ENCODE results near the gene ARHGAP29. TPM values are rescaled to one million over a fixed set of nuclear protein-coding genes. Genes with fewer than 3 reads are reported as not detected.

The ARHGAP29 gene
- total and polyA plus RNA-seq, 5 experiments from 2014 or later: not detected

DNA sequence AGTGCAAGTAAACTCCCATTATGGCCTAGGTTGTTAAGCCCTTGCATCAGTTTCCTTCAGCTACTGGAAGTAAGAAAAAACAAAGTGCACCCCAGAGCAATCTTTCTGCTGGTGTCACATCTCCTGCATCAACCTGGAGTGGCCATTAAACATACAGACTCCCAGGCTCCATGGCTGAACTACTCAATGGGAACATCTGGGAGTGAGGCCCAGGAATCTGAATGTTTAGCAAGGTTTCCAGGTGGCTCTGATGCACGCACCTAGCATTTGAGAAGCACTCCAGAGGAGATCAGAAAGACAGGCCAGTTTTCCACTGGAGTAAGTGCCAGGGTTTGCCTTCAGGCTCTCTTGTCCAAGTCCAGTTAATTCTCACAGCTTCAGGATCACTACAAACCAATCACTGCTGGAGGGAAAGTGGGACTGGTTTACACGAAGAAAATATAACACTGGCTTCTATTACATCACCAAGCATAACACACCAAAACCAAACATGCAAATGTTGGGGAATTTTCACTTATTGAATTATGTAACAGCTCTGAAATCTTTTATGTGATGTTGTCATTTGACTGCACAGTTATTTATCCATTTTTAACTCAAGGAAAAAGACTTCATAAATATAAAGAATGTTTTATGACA, 94.1 kb downstream of the ARHGAP29 start:
- H3K9me3 Mint-ChIP-seq: peaks cover 0 to 3% (median 0%) of the 10 kb centered on the region in 9 donors
- ATAC-seq (no peak), DNase-seq (no peak)
- no peaks in the 10 kb centered on the region for H3K27me3 Mint-ChIP-seq
- H3K4me3 Mint-ChIP-seq: no peak overlapping the region
- no peaks in the 10 kb centered on the region for H3K4me1 Mint-ChIP-seq
- H3K27ac Mint-ChIP-seq: no peak overlapping the region
- POLR2A ChIA-PET: no interaction called here
- H3K36me3 Mint-ChIP-seq: no peaks in the 10 kb centered on the region

DNA sequence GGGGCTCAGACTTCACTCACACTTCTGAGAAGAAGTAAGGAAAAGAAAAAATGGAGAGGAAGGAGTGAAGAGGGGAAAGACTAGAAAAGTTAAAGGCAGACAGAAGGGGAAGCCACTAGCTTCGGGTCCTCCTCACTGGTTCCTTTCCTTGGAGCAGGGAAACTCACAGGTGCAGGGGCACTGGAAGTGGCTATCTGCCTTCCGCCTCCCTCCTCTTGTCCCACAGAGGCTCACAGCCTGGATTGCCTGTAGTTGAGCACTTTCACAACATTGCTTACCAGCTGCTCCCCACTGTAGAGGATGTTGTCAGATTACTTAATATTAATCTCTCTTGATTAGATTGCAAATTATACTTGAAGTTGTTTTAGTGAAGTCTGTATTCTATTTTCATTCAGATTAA, 94.8 kb downstream of the ARHGAP29 start:
- H3K4me3 Mint-ChIP-seq: no peak overlapping the region
- no peaks in the 10 kb centered on the region for H3K36me3 Mint-ChIP-seq
- peaks cover 0 to 4% (median 0%) of the 10 kb centered on the region in 9 donors for H3K9me3 Mint-ChIP-seq
- POLR2A ChIA-PET: no interaction called here
- ATAC-seq: no peak
- no peaks in the 10 kb centered on the region for H3K27me3 Mint-ChIP-seq
- no peak for DNase-seq
- H3K4me1 Mint-ChIP-seq: no peaks in the 10 kb centered on the region
- no peak overlapping the region for H3K27ac Mint-ChIP-seq

DNA sequence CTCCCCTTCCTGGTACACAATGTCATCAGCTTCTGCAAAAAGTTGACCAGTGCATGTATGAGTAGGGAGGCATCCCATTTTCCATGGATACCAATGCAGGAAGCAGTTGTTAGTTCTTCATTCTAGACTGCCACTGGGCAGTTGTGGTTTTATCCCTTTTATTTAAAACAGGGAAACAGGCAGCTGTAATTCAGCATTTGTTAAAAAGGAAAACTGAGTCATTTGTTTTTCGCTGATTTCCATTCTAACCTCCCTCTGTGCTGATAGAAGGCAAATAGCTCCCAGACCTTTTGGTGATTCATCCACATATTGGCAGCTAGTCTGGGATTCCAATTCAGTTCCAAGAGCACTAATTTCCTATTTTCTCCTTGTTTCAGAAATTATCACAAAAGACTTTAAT, 95.4 kb downstream of the ARHGAP29 start:
- POLR2A ChIA-PET: no interaction called here
- H3K4me1 Mint-ChIP-seq: no peaks in the 10 kb centered on the region
- no peak overlapping the region for H3K4me3 Mint-ChIP-seq
- DNase-seq (no peak), ATAC-seq (no peak)
- H3K27ac Mint-ChIP-seq: no peak overlapping the region
- no peaks in the 10 kb centered on the region for H3K36me3 Mint-ChIP-seq
- peaks cover 0 to 4% (median 0%) of the 10 kb centered on the region in 9 donors for H3K9me3 Mint-ChIP-seq
- H3K27me3 Mint-ChIP-seq: peaks cover 0 to under 1% (median 0%) of the 10 kb centered on the region in 5 donors

DNA sequence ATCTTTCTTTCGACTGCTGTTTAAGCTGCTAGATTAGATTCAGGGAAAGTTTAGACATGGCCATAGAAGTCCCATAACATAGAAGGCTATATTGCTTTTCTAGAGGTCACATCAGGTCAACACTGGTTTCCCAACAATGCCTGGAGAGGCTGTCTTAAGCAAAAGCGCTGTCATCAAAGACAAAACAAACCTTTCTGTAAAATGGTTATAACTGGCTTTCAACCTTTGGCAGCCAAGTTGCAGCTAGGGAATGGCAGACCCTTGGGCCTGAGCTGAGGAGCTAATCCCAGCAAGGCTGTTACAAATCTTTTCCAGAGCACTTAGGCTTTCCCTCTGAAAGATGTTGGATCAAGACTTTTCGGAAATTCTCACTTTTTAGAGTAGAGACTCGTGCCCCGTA, 105.3 kb downstream of the ARHGAP29 start:
- POLR2A ChIA-PET: no interaction called here
- Mint-ChIP-seq H3K4me3 (no peak overlapping the region), H3K36me3 (peaks cover 0 to 9% (median 2%) of the 10 kb centered on the region in 3 donors), H3K9me3 (peaks cover 0 to 14% (median 9%) of the 10 kb centered on the region in 9 donors), H3K27me3 (peaks cover 4 to 15% (median 9%) of the 10 kb centered on the region in 5 donors), H3K4me1 (no peaks in the 10 kb centered on the region), H3K27ac (no peak overlapping the region)
- DNase-seq: no peak
- ATAC-seq: no peak

- POLR2A ChIA-PET: no interaction called here
- H3K27me3 Mint-ChIP-seq: peaks cover 2 to 12% (median 4%) of the 10 kb centered on the region in 5 donors
- no peak for ATAC-seq
- peaks cover 0 to 14% (median 8%) of the 10 kb centered on the region in 9 donors for H3K9me3 Mint-ChIP-seq
- H3K4me3 Mint-ChIP-seq: no peak overlapping the region
- peaks cover 0 to 9% (median 2%) of the 10 kb centered on the region in 3 donors for H3K36me3 Mint-ChIP-seq
- no peaks in the 10 kb centered on the region for H3K4me1 Mint-ChIP-seq
- no peak overlapping the region for H3K27ac Mint-ChIP-seq
- DNase-seq: no peak
Measured at GRCh38 chr1:94130851-94131595, 106.4 kb downstream of the ARHGAP29 start.

- POLR2A ChIA-PET: no interaction called here
- Mint-ChIP-seq H3K27ac (no peak overlapping the region), H3K27me3 (peaks cover 0 to 5% (median 2%) of the 10 kb centered on the region in 5 donors), H3K36me3 (no peaks in the 10 kb centered on the region), H3K9me3 (no peaks in the 10 kb centered on the region), H3K4me3 (no peak overlapping the region), H3K4me1 (no peaks in the 10 kb centered on the region)
- DNase-seq (no peak), ATAC-seq (no peak)
Measured at GRCh38 chr1:94126651-94127050, 110.7 kb downstream of the ARHGAP29 start.

GRCh38 chr1:94125551-94126514, 111.6 kb downstream of the ARHGAP29 start:
- H3K9me3 Mint-ChIP-seq: no peaks in the 10 kb centered on the region
- no peak overlapping the region for H3K27ac Mint-ChIP-seq
- no peaks in the 10 kb centered on the region for H3K36me3 Mint-ChIP-seq
- DNase-seq (no peak), ATAC-seq (no peak)
- no peaks in the 10 kb centered on the region for H3K4me1 Mint-ChIP-seq
- H3K4me3 Mint-ChIP-seq: no peak overlapping the region
- H3K27me3 Mint-ChIP-seq: peaks cover 0 to 5% (median 2%) of the 10 kb centered on the region in 5 donors
- POLR2A ChIA-PET: no interaction called here

DNA sequence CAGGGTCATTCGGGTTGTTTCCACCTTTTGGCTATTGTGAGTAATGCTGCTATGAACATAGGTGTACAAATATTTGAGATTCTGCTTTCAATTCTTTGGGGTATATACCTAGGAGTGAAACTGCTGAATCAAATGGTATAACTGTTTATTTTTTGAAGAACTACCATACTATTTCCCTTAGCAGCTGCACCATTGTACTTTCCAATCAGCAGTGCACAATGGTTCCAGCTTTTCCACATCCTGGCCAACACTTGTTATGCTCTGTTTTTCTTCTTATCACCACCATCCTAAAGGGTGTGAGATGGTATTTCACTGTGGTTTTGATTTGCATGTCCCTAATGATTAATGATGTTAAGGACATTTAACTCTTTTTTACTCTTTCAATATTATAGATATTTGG, 112.8 kb downstream of the ARHGAP29 start:
- Mint-ChIP-seq H3K4me1 (no peaks in the 10 kb centered on the region), H3K9me3 (no peaks in the 10 kb centered on the region), H3K27me3 (peaks cover 0 to 5% (median 3%) of the 10 kb centered on the region in 5 donors), H3K27ac (no peak overlapping the region), H3K4me3 (no peak overlapping the region), H3K36me3 (no peaks in the 10 kb centered on the region)
- POLR2A ChIA-PET: no interaction called here
- DNase-seq (no peak), ATAC-seq (no peak)

GRCh38 chr1:94122201-94122970, 115.0 kb downstream of the ARHGAP29 start:
- DNase-seq (no peak), ATAC-seq (no peak)
- Mint-ChIP-seq H3K27me3 (peaks cover 0 to 2% (median 0%) of the 10 kb centered on the region in 5 donors), H3K27ac (no peak overlapping the region), H3K9me3 (no peaks in the 10 kb centered on the region), H3K4me3 (no peak overlapping the region), H3K4me1 (no peaks in the 10 kb centered on the region), H3K36me3 (no peaks in the 10 kb centered on the region)
- POLR2A ChIA-PET: no interaction called here

Other genes starting within 250 kb of the ARHGAP29 start
- gene ABCA4, start 116.4 kb downstream of the ARHGAP29 start, total RNA-seq: not detected
- not detected for gene ABCA4, start 116.4 kb downstream of the ARHGAP29 start, polyA plus RNA-seq
- 10 to 100 TPM; 27.6 to 32.9 TPM for gene ABCD3, start 180.8 kb upstream of the ARHGAP29 start, total RNA-seq
- gene ABCD3, start 180.8 kb upstream of the ARHGAP29 start, polyA plus RNA-seq: 10 to 100 TPM; 27.3 to 31.6 (median 27.7) TPM

Data from naive thymus-derived CD8-positive, alpha-beta T cell (primary cell).